ENCODE data around the gene NXN.
"Not testable (repeated sequence)": the region's sequence is repeated elsewhere in the genome, so short reads cannot be mapped to it uniquely, and the experiment has no call there.

Gene NXN

GRCh38 chr17:806781-807522, 172.6 kb downstream of the NXN start:
- in situ Hi-C loops (cut with MboI; ENCODE audit: low sequenced_read_pairs), result no loop called here

GRCh38 chr17:806346-806745, 173.2 kb downstream of the NXN start:
- in situ Hi-C loops (cut with MboI; ENCODE audit: low sequenced_read_pairs), result no loop called here

- in situ Hi-C loops (cut with MboI; ENCODE audit: low sequenced_read_pairs), result not testable (repeated sequence)
These were observed 173.7 kb downstream of the NXN start for GRCh38 chr17:805886-806285.

- in situ Hi-C loops (cut with MboI; ENCODE audit: low sequenced_read_pairs), result no loop called here
These were observed 174.8 kb downstream of the NXN start for GRCh38 chr17:804541-805435.

- in situ Hi-C loops (cut with MboI; ENCODE audit: low sequenced_read_pairs), result no loop called here
These were observed 176.4 kb downstream of the NXN start for GRCh38 chr17:802901-803881.

GRCh38 chr17:802481-802880, 177.1 kb downstream of the NXN start:
- in situ Hi-C loops (cut with MboI; ENCODE audit: low sequenced_read_pairs), result no loop called here

GRCh38 chr17:801660-802059, 177.9 kb downstream of the NXN start:
- in situ Hi-C loops (cut with MboI; ENCODE audit: low sequenced_read_pairs), result no loop called here

- in situ Hi-C loops (cut with MboI; ENCODE audit: low sequenced_read_pairs), result no loop called here
These were observed 178.9 kb downstream of the NXN start for GRCh38 chr17:800446-801242.

GRCh38 chr17:799261-799660, 180.3 kb downstream of the NXN start:
- in situ Hi-C loops (cut with MboI; ENCODE audit: low sequenced_read_pairs), result no loop called here

GRCh38 chr17:798246-798645, 181.3 kb downstream of the NXN start:
- in situ Hi-C loops (cut with MboI; ENCODE audit: low sequenced_read_pairs), result no loop called here

- in situ Hi-C loops (cut with MboI; ENCODE audit: low sequenced_read_pairs), result no loop called here
These were observed 182.2 kb downstream of the NXN start for GRCh38 chr17:797236-797840.

GRCh38 chr17:796609-797008, 183.0 kb downstream of the NXN start:
- in situ Hi-C loops (cut with MboI; ENCODE audit: low sequenced_read_pairs), result no loop called here

- in situ Hi-C loops (cut with MboI; ENCODE audit: low sequenced_read_pairs), result no loop called here
These were observed 183.9 kb downstream of the NXN start for GRCh38 chr17:795721-796120.

GRCh38 chr17:795276-795675, 184.3 kb downstream of the NXN start:
- in situ Hi-C loops (cut with MboI; ENCODE audit: low sequenced_read_pairs), result no loop called here

GRCh38 chr17:794876-795275, 184.7 kb downstream of the NXN start:
- in situ Hi-C loops (cut with MboI; ENCODE audit: low sequenced_read_pairs), result no loop called here

- in situ Hi-C loops (cut with MboI; ENCODE audit: low sequenced_read_pairs), result no loop called here
These were observed 187.3 kb downstream of the NXN start for GRCh38 chr17:792277-792676.

GRCh38 chr17:791829-792228, 187.7 kb downstream of the NXN start:
- in situ Hi-C loops (cut with MboI; ENCODE audit: low sequenced_read_pairs), result no loop called here

GRCh38 chr17:790874-791247, 188.7 kb downstream of the NXN start:
- in situ Hi-C loops (cut with MboI; ENCODE audit: low sequenced_read_pairs), result not testable (repeated sequence)

GRCh38 chr17:789931-790873, 189.4 kb downstream of the NXN start:
- in situ Hi-C loops (cut with MboI; ENCODE audit: low sequenced_read_pairs), result not testable (repeated sequence)
